H9 (cell line): Measurements from ENCODE around the gene RASAL1. TPM values are rescaled to one million over a fixed set of nuclear protein-coding genes. Genes with fewer than 3 reads are reported as not detected.

Experiments
- DNase-seq: peaks from one replicate; pipeline ENCODE4 v3.0.0-alpha.2; 2017
- H2AFZ ChIP-seq: one replicate; pipeline ENCODE4 v1.6.1; 2013; ENCODE audit warnings: mild to moderate bottlenecking, low read length, control low read depth, moderate library complexity
- H2AK5ac ChIP-seq: 2 replicates; pipeline ENCODE4 v1.6.1; 2013; ENCODE audit warnings: low read length, control low read depth, mixed read lengths; ENCODE audit not compliant: insufficient read length
- H2BK120ac ChIP-seq: one replicate; pipeline ENCODE4 v1.6.1; 2013; ENCODE audit warnings: low read depth, mild to moderate bottlenecking, low read length, control low read depth, inconsistent platforms; ENCODE audit not compliant: poor library complexity, severe bottlenecking
- H2BK12ac ChIP-seq: 2 replicates; pipeline ENCODE4 v1.6.1; 2013; ENCODE audit warnings: low read length, control low read depth, mixed read lengths, low read depth; ENCODE audit not compliant: insufficient read length
- H2BK15ac ChIP-seq: 2 replicates; pipeline ENCODE4 v1.6.1; 2013; ENCODE audit warnings: low read depth, low read length, control low read depth
- H2BK20ac ChIP-seq: one replicate; pipeline ENCODE4 v1.6.1; 2013; ENCODE audit warnings: low read depth, mild to moderate bottlenecking, low read length, control low read depth, inconsistent platforms; ENCODE audit not compliant: poor library complexity, severe bottlenecking
- H2BK5ac ChIP-seq: 2 replicates; pipeline ENCODE4 v1.6.1; 2013; ENCODE audit warnings: low read length, control low read depth, mixed read lengths; ENCODE audit not compliant: insufficient read length
- H3K14ac ChIP-seq: 2 replicates; pipeline ENCODE4 v1.6.1; 2013; ENCODE audit warnings: low read length, control low read depth; ENCODE audit not compliant: insufficient read depth
- H3K18ac ChIP-seq: 2 replicates; pipeline ENCODE4 v1.6.1; 2013; ENCODE audit warnings: low read depth, mild to moderate bottlenecking, mixed read lengths, low read length, control low read depth; ENCODE audit not compliant: insufficient read length
- H3K23ac ChIP-seq: 2 replicates; pipeline ENCODE4 v1.6.1; 2013; ENCODE audit warnings: low read length, control low read depth, mixed read lengths, low read depth; ENCODE audit not compliant: insufficient read length
- H3K23me2 ChIP-seq: 2 replicates; pipeline ENCODE4 v1.6.1; 2013; ENCODE audit warnings: low read depth, mild to moderate bottlenecking, mixed read lengths, low read length, control low read depth; ENCODE audit not compliant: insufficient read length, poor library complexity, severe bottlenecking
- H3K27ac ChIP-seq: 2 replicates; pipeline ENCODE4 v1.5.1; 2013; ENCODE audit warnings: low read length, control low read depth, mixed read lengths, low read depth; ENCODE audit not compliant: insufficient read length
- H3K27me3 ChIP-seq: 2 replicates; pipeline ENCODE4 v1.6.1; 2013; ENCODE audit warnings: low read length, control low read depth, inconsistent platforms; ENCODE audit not compliant: insufficient read depth
- H3K4ac ChIP-seq: 2 replicates; pipeline ENCODE4 v1.6.1; 2013; ENCODE audit warnings: low read depth, mild to moderate bottlenecking, control low read depth, inconsistent platforms, low read length, moderate library complexity
- H3K4me1 ChIP-seq: 2 replicates; pipeline ENCODE4 v1.6.1; 2013; ENCODE audit warnings: low read length, control low read depth, inconsistent platforms; ENCODE audit not compliant: insufficient read depth
- H3K4me2 ChIP-seq: 2 replicates; pipeline ENCODE4 v1.6.1; 2013; ENCODE audit warnings: low read length, control low read depth, mixed read lengths; ENCODE audit not compliant: insufficient read length, insufficient read depth
- H3K56ac ChIP-seq: 2 replicates; pipeline ENCODE4 v1.6.1; 2013; ENCODE audit warnings: low read depth, mild to moderate bottlenecking, mixed read lengths, low read length, control low read depth; ENCODE audit not compliant: insufficient read length
- H3K79me1 ChIP-seq: 2 replicates; pipeline ENCODE4 v1.6.1; 2013; ENCODE audit warnings: low read depth, mild to moderate bottlenecking, moderate library complexity, low read length, control low read depth, inconsistent platforms; ENCODE audit not compliant: insufficient read depth, poor library complexity, severe bottlenecking
- H3K79me2 ChIP-seq: 2 replicates; pipeline ENCODE4 v1.6.1; 2013; ENCODE audit warnings: low read length, control low read depth, inconsistent platforms; ENCODE audit not compliant: insufficient read depth
- H3K9ac ChIP-seq: 2 replicates; pipeline ENCODE4 v1.6.1; 2013; ENCODE audit warnings: low read length, control low read depth, mixed read lengths; ENCODE audit not compliant: insufficient read length; ENCODE audit errors: extremely low read depth
- H3K9me3 ChIP-seq: one replicate; pipeline ENCODE4 v1.6.1; 2013; ENCODE audit warnings: low read depth, low read length, inconsistent platforms; ENCODE audit not compliant: control insufficient read depth
- H3T11ph ChIP-seq: one replicate; pipeline ENCODE4 v1.6.1; 2013; ENCODE audit warnings: mild to moderate bottlenecking, low read length, control low read depth, inconsistent platforms
- H4K20me1 ChIP-seq: one replicate; pipeline ENCODE4 v1.6.1; 2013; ENCODE audit not compliant: control insufficient read depth, insufficient read length, insufficient read depth
- H4K5ac ChIP-seq: 2 replicates; pipeline ENCODE4 v1.6.1; 2013; ENCODE audit warnings: low read depth, mild to moderate bottlenecking, mixed read lengths, low read length, control low read depth; ENCODE audit not compliant: insufficient read length
- H4K8ac ChIP-seq: replicated peaks from 2 replicates; pipeline ENCODE4 v1.6.1; 2013; ENCODE audit warnings: low read length, control low read depth, mixed read lengths, low read depth; ENCODE audit not compliant: insufficient read length
- H4K91ac ChIP-seq: 2 replicates; pipeline ENCODE4 v1.6.1; 2013; ENCODE audit warnings: low read depth, mild to moderate bottlenecking, moderate library complexity, mixed read lengths, low read length, control low read depth; ENCODE audit not compliant: insufficient read length
- H3K27ac Mint-ChIP-seq, 3 experiments: 2 replicates in 2 of 3; 3 replicates in 1 of 3; pipeline ENCODE4 v1.8.0; 2020 to 2021; ENCODE audit warnings: mixed read lengths in 3 of 3, mild to moderate bottlenecking in 1 of 3, moderate library complexity in 1 of 3
- H3K27me3 Mint-ChIP-seq: 2 replicates; pipeline ENCODE4 v1.8.0; 2021; ENCODE audit warnings: low read depth, mild to moderate bottlenecking, moderate library complexity, mixed read lengths
- H3K36me3 Mint-ChIP-seq, 3 experiments: 2 replicates in 2 of 3; 3 replicates in 1 of 3; pipeline ENCODE4 v1.8.0; 2020 to 2021; ENCODE audit warnings: low read depth in 3 of 3, mixed read lengths in 3 of 3; ENCODE audit not compliant: insufficient read depth in 1 of 3
- H3K4me1 Mint-ChIP-seq, 2 experiments: 2 replicates each; pipeline ENCODE4 v1.8.0; 2020; ENCODE audit warnings: mixed read lengths in 2 of 2
- H3K4me3 Mint-ChIP-seq, 2 experiments: 2 replicates in 1 of 2; 3 replicates in 1 of 2; pipeline ENCODE4 v1.8.0; 2020 to 2021; ENCODE audit warnings: mild to moderate bottlenecking in 2 of 2, mixed read lengths in 2 of 2, moderate library complexity in 1 of 2
- H3K9me3 Mint-ChIP-seq, 2 experiments: 2 replicates in 1 of 2; 3 replicates in 1 of 2; pipeline ENCODE4 v1.8.0; 2020; ENCODE audit warnings: mild to moderate bottlenecking in 2 of 2, mixed read lengths in 2 of 2, moderate library complexity in 1 of 2
- CTCF ChIP-seq: fragments of 200-600 bp; sonication (generic); conservative IDR thresholded peaks from 3 replicates; pipeline ENCODE4 v1.8.0; 2021; ENCODE audit warnings: antibody characterized with exemption, mild to moderate bottlenecking
- WGBS: extraction: QIAGEN DNeasy Blood & Tissue Kit; methylation state at CpG from one replicate; pipeline ENCODE4 v1.1.7; 2013; ENCODE audit warnings: missing lambda C conversion rate, low lambda C conversion rate, mixed read lengths; ENCODE audit not compliant: insufficient read length; ENCODE audit errors: extremely low coverage; 5-methylcytosine and 5-hydroxymethylcytosine counted together
- total RNA-seq: library from RNA; stranded (reverse); gene quantifications from 2 replicates; pipeline ENCODE4 v1.2.1, GENCODE V29; 2021

RASAL1 gene
- total RNA-seq, 1 experiment from 2014 or later: 2.3 TPM

- Histone ChIP-seq H4K20me1 (no peaks in the 10 kb centered on the region), H4K8ac (no peak overlapping the region), H3K18ac (no peak overlapping the region), H3K79me2 (no peaks in the 10 kb centered on the region), H2BK15ac (no peak overlapping the region), H4K5ac (no peak overlapping the region), H3T11ph (no peak overlapping the region), H3K4me1 (no peaks in the 10 kb centered on the region), H3K79me1 (no peaks in the 10 kb centered on the region), H3K9me3 (no peaks in the 10 kb centered on the region), H3K4ac (no peak overlapping the region), H2BK5ac (no peak overlapping the region), H3K4me2 (no peak overlapping the region), H2BK12ac (no peak overlapping the region), H3K9ac (no peak overlapping the region), H3K27me3 (no peaks in the 10 kb centered on the region), H2BK20ac (no peak overlapping the region), H3K56ac (no peak overlapping the region), H2BK120ac (no peak overlapping the region), H3K27ac (no peak overlapping the region), H3K23me2 (no peaks in the 10 kb centered on the region), H3K14ac (no peak overlapping the region), H2AFZ (no peak overlapping the region), H2AK5ac (no peak overlapping the region), H3K23ac (no peak overlapping the region), H4K91ac (no peak overlapping the region)
- H3K4me1 Mint-ChIP-seq: peaks cover 19 to 29% of the 10 kb centered on the region in 2 experiments
- DNase-seq: no peak
- no CpG with 5 or more reads among the region's 13 CpGs for WGBS
- peaks cover 31% of the 10 kb centered on the region for H3K27me3 Mint-ChIP-seq
- no peak for TF ChIP-seq CTCF
- no peak overlapping the region for H3K4me3 Mint-ChIP-seq
- no peaks in the 10 kb centered on the region; a peak in 1 of 7 replicates for H3K36me3 Mint-ChIP-seq
- H3K27ac Mint-ChIP-seq: peak overlapping the region in 1 of 3 experiments; percentile 37; a peak in 1 of 7 replicates
- H3K9me3 Mint-ChIP-seq: no peaks in the 10 kb centered on the region; a peak in 1 of 5 replicates
Observed at GRCh38 chr12:113088971-113089756, 46.4 kb downstream of the RASAL1 start.
